A549 treated with AZD2906 at 1 μM for 4 hours (cell line): ENCODE results near the gene MYOZ2. TPM values are rescaled to one million over a fixed set of nuclear protein-coding genes. Genes with fewer than 3 reads are reported as not detected.

Experiments used
- total RNA-seq: library from RNA; stranded (reverse); fragments of 200-300 nt; extraction: Qiagen RNA extraction; gene quantifications from 5 replicates; pipeline ENCODE4 v1.2.3, GENCODE V29; 2022

The MYOZ2 gene
- total RNA-seq = not detected in 5 replicates

GRCh38 chr4:119135721-119136121 is at the start of gene MYOZ2:
TSS of gene MYOZ2 (plus strand) at chr4:119135832. CDS start at chr4:119136526, 694 bp downstream.

GRCh38 chr4:119212234-119212963 is 76.8 kb downstream of the MYOZ2 start, which contains the start of gene USP53:
TSS of gene USP53 (plus strand) at chr4:119212713. CDS start at chr4:119239760, 27,047 bp downstream.

Other genes starting within 250 kb of the MYOZ2 start
- 0.56 to 0.98 TPM (median 0.94 TPM) in 5 replicates for gene SYNPO2, start 247.0 kb upstream of the MYOZ2 start, total RNA-seq
- 7.0 to 11.8 TPM (median 9.1 TPM) in 5 replicates for gene USP53, start 76.9 kb downstream of the MYOZ2 start, total RNA-seq
- gene FABP2, start 186.3 kb downstream of the MYOZ2 start, total RNA-seq = not detected in 5 replicates